HG03460 (cell line): ENCODE data around the gene MOSMO.

Experiments used
- ATAC-seq: cut with Tn5 transposase; IDR thresholded peaks from one replicate; pipeline ENCODE4 v1.9.1; 2021; ENCODE audit not compliant: unreplicated experiment

MOSMO gene

GRCh38 chr16:22132801-22133200 lies 124.9 kb downstream of the MOSMO start:
- ATAC-seq: no peak
